K562 (cell line): ENCODE data around the gene MCAT. TPM values are rescaled to one million over a fixed set of nuclear protein-coding genes. Genes with fewer than 3 reads are reported as not detected.

ENCODE experiments used
- BMI1 ChIP-seq: fragments of 150-350 bp; IDR thresholded peaks from 2 replicates; pipeline ENCODE4 v1.6.1; 2014; ENCODE audit warnings: low read length
- CGGBP1 ChIP-seq: fragments of 250-450 bp; sonication (Bioruptor Pico); IDR thresholded peaks from 2 replicates; pipeline ENCODE4 v1.9.0; 2021; ENCODE audit warnings: mild to moderate bottlenecking
- ELF4 ChIP-seq: fragments of 450-650 bp; formaldehyde crosslinking; IDR thresholded peaks from 2 replicates; pipeline ENCODE4 v1.4.0; 2022; ENCODE audit warnings: missing genetic modification characterization
- ELK3 ChIP-seq: fragments of 450-650 bp; formaldehyde crosslinking; IDR thresholded peaks from 2 replicates; pipeline ENCODE4 v1.4.0; 2020; ENCODE audit warnings: mild to moderate bottlenecking
- HDAC8 ChIP-seq: fragments of 450-650 bp; IDR thresholded peaks from 2 replicates; pipeline ENCODE4 v1.6.1; 2016; ENCODE audit warnings: mild to moderate bottlenecking, missing genetic modification characterization, moderate library complexity, missing compliant biosample characterization
- NONO ChIP-seq, 2 experiments: fragments of 200-400 bp in 1 of 2; fragments of 450-650 bp in 1 of 2; formaldehyde crosslinking in 1 of 2; IDR thresholded peaks; 2 replicates each; pipeline ENCODE4 v1.6.1; 2017; ENCODE audit warnings: low read depth in 2 of 2, mild to moderate bottlenecking in 2 of 2, moderate library complexity in 2 of 2, low read length in 1 of 2
- NR1H2 ChIP-seq: sonication (generic); formaldehyde crosslinking; IDR thresholded peaks from 2 replicates; pipeline ENCODE4 v1.4.0; 2020; ENCODE audit warnings: mild to moderate bottlenecking, missing genetic modification reagents
- NR3C1 ChIP-seq: sonication (generic); formaldehyde crosslinking; IDR thresholded peaks from 2 replicates; pipeline ENCODE4 v1.8.1; 2022; ENCODE audit warnings: missing genetic modification reagents
- RBM34 ChIP-seq: fragments of 200-400 bp; formaldehyde crosslinking; IDR thresholded peaks from 2 replicates; pipeline ENCODE4 v1.6.1; 2018; ENCODE audit warnings: low read length, borderline replicate concordance; ENCODE audit not compliant: insufficient read depth
- SLC30A9 ChIP-seq: fragments of 250-450 bp; sonication (Bioruptor Pico); IDR thresholded peaks from 2 replicates; pipeline ENCODE4 v1.8.0; 2022; ENCODE audit warnings: mild to moderate bottlenecking, moderate library complexity
- ZNF507 ChIP-seq: conservative IDR thresholded peaks from 2 replicates; pipeline ENCODE4 v1.6.1; 2017; ENCODE audit warnings: missing genetic modification characterization, missing compliant biosample characterization
- polyA plus RNA-seq, 8 experiments: library from polyadenylated mRNA; depleted of rRNA in 4 of 8; stranded (reverse) in 5 of 8; unstranded in 3 of 8; fragments of >200 nt; fragmentation: Nextera tagmentation in 2 of 8; fragmentation: Illumina TruSeq in 1 of 8; extraction: Ambion mirVana in 2 of 8; extraction: Trizol in 1 of 8; gene quantifications; 2 replicates each; pipeline versions ENCODE4 v1.2.1 to v1.2.3, GENCODE V29; 2011 to 2014; ENCODE audit warnings: inconsistent platforms in 1 of 8, missing spikeins in 1 of 8
- total RNA-seq, 7 experiments: library from RNA; depleted of rRNA in 6 of 7; stranded (reverse); fragments of >200 nt in 6 of 7; fragmentation: Illumina TruSeq in 2 of 7; extraction: Trizol in 2 of 7; gene quantifications; 2 replicates each; pipeline versions ENCODE4 v1.2.1 to v1.2.3, GENCODE V29; 2011 to 2021; ENCODE audit warnings: low replicate concordance in 1 of 7
- TF ChIP-seq, protein P1 (sequence below): conservative IDR thresholded peaks from 2 replicates; pipeline ENCODE4 v1.6.1; 2011; ENCODE audit warnings: low read depth, mild to moderate bottlenecking, low read length; ENCODE audit not compliant: control insufficient read depth
- TF ChIP-seq, protein P2 (sequence below), 2 experiments: IDR thresholded peaks; 2 replicates each; pipeline ENCODE4 v1.6.1; 2011; ENCODE audit warnings: borderline replicate concordance in 1 of 2, control low read depth in 1 of 2, low read depth in 1 of 2, low read length in 1 of 2, mild to moderate bottlenecking in 1 of 2, mixed read lengths in 1 of 2, moderate library complexity in 1 of 2; ENCODE audit not compliant: insufficient read depth in 1 of 2, insufficient read length in 1 of 2, poor library complexity in 1 of 2, severe bottlenecking in 1 of 2; ENCODE audit errors: extremely low read depth in 1 of 2

The MCAT gene
- total and polyA plus RNA-seq, 9 of the 15 experiments (the other 6 are each of a cell fraction or from before 2014, with no cell fraction given) = 3.3 to 27.8 (median 13.9) TPM

DNA sequence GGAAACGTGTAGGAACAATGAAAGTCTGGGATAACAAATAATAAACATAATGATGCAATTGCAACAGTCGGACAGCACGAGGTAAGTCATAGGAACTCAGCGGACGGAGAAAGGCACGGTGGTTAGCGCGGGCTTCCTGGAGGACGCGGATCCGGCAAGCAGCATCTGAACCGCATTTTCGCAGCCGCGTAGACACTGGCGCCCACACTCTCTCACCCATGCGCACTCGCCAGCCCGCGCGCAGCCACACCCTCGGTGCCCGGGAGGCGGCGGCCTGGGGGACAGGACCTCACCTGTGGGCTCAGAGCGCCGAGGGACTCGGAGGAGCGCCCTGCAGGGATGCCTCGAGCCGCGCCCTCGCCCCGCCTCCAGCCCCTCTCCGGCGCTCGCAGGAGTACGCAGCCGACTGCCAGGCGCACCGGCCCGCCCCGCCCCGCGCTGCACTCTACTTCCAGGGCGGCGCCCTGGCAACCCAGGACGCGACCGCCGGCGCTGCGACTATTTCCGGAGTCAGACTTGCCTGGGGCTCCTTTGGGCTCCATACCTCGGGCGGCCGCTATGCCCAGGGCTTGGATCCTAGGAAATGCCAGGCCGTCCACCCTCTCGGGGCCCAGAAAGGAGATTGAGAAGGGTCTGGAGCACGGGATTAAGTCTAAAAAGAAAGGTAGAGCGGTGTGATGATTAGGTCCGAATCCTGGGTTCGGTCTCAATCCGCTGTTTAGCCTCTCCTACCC lies 54.0 kb downstream of the MCAT start, which contains the start of gene TTLL1 (continued):
- TF ChIP-seq ELK3 (no peak), RBM34 (0 out of 2 replicates have a peak, but pooled peaks have one; percentile 28), CGGBP1 (no peak), NR3C1 (CRISPR knock-in tag) (no peak), ZNF507 (tag) (no peak), NONO (IDR thresholded peaks at IDR 0.05; ENCODE audit: low read depth in 2 of 2, low read length in 1 of 2) (no peak), BMI1 (peak; percentile 84), ELF4 (no peak), SLC30A9 (CRISPR knock-in tag) (no peak), HDAC8 (tag) (no peak), NR1H2 (CRISPR knock-in tag) (no peak)
- TF ChIP-seq, protein P1, sequence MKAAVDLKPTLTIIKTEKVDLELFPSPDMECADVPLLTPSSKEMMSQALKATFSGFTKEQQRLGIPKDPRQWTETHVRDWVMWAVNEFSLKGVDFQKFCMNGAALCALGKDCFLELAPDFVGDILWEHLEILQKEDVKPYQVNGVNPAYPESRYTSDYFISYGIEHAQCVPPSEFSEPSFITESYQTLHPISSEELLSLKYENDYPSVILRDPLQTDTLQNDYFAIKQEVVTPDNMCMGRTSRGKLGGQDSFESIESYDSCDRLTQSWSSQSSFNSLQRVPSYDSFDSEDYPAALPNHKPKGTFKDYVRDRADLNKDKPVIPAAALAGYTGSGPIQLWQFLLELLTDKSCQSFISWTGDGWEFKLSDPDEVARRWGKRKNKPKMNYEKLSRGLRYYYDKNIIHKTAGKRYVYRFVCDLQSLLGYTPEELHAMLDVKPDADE = no peak
- TF ChIP-seq, protein P2, sequence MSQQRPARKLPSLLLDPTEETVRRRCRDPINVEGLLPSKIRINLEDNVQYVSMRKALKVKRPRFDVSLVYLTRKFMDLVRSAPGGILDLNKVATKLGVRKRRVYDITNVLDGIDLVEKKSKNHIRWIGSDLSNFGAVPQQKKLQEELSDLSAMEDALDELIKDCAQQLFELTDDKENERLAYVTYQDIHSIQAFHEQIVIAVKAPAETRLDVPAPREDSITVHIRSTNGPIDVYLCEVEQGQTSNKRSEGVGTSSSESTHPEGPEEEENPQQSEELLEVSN (IDR thresholded peaks at IDR 0.05; ENCODE audit: borderline replicate concordance in 1 of 2, extremely low read depth in 1 of 2, insufficient read depth in 1 of 2, insufficient read length in 1 of 2, low read depth in 1 of 2, low read length in 1 of 2, poor library complexity in 1 of 2, severe bottlenecking in 1 of 2) = peak in 1 of 2 experiments; percentile 72
